ENCODE measurements around the gene APBB2.
"Not testable (repeated sequence)": the region's sequence is repeated elsewhere in the genome, so short reads cannot be mapped to it uniquely, and the experiment has no call there.

DNA sequence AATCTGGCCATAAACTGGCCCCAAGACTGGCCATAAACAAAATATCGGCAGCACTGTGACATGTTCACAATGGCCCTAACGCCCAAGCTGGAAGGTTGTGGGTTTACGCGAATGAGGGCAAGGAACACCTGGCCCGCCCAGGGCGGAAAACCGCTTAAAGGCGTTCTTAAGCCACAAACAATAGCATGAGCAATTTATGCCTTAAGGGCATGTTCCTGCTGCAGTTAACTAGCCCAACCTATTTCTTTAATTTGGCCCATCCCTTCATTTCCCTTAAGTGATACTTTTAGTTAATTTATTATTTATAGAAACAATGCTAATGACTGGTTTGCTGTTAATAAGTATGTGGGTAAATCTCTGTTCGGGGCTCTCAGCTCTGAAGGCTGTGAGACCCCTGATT, 154.9 kb downstream of the APBB2 start:
- TF ChIP-seq, protein P1, sequence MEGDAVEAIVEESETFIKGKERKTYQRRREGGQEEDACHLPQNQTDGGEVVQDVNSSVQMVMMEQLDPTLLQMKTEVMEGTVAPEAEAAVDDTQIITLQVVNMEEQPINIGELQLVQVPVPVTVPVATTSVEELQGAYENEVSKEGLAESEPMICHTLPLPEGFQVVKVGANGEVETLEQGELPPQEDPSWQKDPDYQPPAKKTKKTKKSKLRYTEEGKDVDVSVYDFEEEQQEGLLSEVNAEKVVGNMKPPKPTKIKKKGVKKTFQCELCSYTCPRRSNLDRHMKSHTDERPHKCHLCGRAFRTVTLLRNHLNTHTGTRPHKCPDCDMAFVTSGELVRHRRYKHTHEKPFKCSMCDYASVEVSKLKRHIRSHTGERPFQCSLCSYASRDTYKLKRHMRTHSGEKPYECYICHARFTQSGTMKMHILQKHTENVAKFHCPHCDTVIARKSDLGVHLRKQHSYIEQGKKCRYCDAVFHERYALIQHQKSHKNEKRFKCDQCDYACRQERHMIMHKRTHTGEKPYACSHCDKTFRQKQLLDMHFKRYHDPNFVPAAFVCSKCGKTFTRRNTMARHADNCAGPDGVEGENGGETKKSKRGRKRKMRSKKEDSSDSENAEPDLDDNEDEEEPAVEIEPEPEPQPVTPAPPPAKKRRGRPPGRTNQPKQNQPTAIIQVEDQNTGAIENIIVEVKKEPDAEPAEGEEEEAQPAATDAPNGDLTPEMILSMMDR (IDR thresholded peaks at IDR 0.05), result not testable (repeated sequence)
- not testable (repeated sequence) for TF ChIP-seq EP300 (IDR thresholded peaks at IDR 0.05)
